ENCODE data around the gene OR5D14. TPM values are rescaled to one million over a fixed set of nuclear protein-coding genes. Genes with fewer than 3 reads are reported as not detected.

The OR5D14 gene
- total RNA-seq (2021): not detected in 3 replicates
- not detected for Bru-seq, nascent RNA
- long read RNA-seq, experiment 1: 0 reads
- long read RNA-seq, experiment 2: 0 reads
- long read RNA-seq, experiment 3: 0 reads

DNA sequence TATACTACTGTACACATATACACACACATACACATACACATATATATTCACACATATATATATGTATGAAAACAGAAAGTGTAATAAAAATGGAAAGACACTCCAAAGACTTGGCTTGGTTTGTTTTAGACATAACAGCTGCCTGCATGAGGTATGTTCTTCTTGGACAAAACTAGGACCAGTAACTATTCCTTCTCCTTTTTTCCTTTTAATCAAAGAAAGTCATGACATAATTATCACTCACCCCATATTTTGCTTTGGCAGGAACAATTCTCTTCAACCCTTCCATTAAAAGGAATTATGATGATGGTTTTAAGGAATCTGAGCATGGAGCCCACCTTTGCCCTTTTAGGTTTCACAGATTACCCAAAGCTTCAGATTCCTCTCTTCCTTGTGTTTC lies at the start of gene OR5D14:
TSS of gene OR5D14 (plus strand) at position 301 of the 400 bp plus-strand sequence. CDS start at position 301, 0 bp downstream.
- CTCF ChIA-PET: no interaction called here
- TF ChIP-seq, protein P1, sequence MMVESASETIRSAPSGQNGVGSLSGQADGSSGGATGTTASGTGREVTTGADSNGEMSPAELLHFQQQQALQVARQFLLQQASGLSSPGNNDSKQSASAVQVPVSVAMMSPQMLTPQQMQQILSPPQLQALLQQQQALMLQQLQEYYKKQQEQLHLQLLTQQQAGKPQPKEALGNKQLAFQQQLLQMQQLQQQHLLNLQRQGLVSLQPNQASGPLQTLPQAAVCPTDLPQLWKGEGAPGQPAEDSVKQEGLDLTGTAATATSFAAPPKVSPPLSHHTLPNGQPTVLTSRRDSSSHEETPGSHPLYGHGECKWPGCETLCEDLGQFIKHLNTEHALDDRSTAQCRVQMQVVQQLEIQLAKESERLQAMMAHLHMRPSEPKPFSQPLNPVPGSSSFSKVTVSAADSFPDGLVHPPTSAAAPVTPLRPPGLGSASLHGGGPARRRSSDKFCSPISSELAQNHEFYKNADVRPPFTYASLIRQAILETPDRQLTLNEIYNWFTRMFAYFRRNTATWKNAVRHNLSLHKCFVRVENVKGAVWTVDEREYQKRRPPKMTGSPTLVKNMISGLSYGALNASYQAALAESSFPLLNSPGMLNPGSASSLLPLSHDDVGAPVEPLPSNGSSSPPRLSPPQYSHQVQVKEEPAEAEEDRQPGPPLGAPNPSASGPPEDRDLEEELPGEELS (CRISPR knock-in tag; IDR thresholded peaks at IDR 0.05): no peak
- TF ChIP-seq NR2C2 (CRISPR knock-in tag; IDR thresholded peaks at IDR 0.05): no peak
- TF ChIP-seq, protein P2, sequence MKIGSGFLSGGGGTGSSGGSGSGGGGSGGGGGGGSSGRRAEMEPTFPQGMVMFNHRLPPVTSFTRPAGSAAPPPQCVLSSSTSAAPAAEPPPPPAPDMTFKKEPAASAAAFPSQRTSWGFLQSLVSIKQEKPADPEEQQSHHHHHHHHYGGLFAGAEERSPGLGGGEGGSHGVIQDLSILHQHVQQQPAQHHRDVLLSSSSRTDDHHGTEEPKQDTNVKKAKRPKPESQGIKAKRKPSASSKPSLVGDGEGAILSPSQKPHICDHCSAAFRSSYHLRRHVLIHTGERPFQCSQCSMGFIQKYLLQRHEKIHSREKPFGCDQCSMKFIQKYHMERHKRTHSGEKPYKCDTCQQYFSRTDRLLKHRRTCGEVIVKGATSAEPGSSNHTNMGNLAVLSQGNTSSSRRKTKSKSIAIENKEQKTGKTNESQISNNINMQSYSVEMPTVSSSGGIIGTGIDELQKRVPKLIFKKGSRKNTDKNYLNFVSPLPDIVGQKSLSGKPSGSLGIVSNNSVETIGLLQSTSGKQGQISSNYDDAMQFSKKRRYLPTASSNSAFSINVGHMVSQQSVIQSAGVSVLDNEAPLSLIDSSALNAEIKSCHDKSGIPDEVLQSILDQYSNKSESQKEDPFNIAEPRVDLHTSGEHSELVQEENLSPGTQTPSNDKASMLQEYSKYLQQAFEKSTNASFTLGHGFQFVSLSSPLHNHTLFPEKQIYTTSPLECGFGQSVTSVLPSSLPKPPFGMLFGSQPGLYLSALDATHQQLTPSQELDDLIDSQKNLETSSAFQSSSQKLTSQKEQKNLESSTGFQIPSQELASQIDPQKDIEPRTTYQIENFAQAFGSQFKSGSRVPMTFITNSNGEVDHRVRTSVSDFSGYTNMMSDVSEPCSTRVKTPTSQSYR (CRISPR knock-in tag; IDR thresholded peaks at IDR 0.05): no peak
- no peak for TF ChIP-seq ATF3 (CRISPR knock-in tag; conservative IDR thresholded peaks at IDR 0.05)
- no peak for TF ChIP-seq ZNF396 (CRISPR knock-in tag; IDR thresholded peaks at IDR 0.05; ENCODE audit: borderline replicate concordance)
- TF ChIP-seq, protein P3, sequence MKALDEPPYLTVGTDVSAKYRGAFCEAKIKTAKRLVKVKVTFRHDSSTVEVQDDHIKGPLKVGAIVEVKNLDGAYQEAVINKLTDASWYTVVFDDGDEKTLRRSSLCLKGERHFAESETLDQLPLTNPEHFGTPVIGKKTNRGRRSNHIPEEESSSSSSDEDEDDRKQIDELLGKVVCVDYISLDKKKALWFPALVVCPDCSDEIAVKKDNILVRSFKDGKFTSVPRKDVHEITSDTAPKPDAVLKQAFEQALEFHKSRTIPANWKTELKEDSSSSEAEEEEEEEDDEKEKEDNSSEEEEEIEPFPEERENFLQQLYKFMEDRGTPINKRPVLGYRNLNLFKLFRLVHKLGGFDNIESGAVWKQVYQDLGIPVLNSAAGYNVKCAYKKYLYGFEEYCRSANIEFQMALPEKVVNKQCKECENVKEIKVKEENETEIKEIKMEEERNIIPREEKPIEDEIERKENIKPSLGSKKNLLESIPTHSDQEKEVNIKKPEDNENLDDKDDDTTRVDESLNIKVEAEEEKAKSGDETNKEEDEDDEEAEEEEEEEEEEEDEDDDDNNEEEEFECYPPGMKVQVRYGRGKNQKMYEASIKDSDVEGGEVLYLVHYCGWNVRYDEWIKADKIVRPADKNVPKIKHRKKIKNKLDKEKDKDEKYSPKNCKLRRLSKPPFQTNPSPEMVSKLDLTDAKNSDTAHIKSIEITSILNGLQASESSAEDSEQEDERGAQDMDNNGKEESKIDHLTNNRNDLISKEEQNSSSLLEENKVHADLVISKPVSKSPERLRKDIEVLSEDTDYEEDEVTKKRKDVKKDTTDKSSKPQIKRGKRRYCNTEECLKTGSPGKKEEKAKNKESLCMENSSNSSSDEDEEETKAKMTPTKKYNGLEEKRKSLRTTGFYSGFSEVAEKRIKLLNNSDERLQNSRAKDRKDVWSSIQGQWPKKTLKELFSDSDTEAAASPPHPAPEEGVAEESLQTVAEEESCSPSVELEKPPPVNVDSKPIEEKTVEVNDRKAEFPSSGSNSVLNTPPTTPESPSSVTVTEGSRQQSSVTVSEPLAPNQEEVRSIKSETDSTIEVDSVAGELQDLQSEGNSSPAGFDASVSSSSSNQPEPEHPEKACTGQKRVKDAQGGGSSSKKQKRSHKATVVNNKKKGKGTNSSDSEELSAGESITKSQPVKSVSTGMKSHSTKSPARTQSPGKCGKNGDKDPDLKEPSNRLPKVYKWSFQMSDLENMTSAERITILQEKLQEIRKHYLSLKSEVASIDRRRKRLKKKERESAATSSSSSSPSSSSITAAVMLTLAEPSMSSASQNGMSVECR (CRISPR knock-in tag; IDR thresholded peaks at IDR 0.05; ENCODE audit: borderline replicate concordance): no peak

GRCh38 chr11:55773138-55773537 lies 22.2 kb upstream of the OR5D14 start, which contains the start of gene OR5D13:
Gene OR5D13 (plus strand): TSS chr11:55773438. CDS start chr11:55773438, 0 bp downstream.
- TF ChIP-seq NR3C1 (CRISPR knock-in tag; conservative IDR thresholded peaks at IDR 0.05; ENCODE audit: low read depth) (no peak), PREB (CRISPR knock-in tag; IDR thresholded peaks at IDR 0.05; ENCODE audit: borderline replicate concordance) (no peak), ETV6 (CRISPR knock-in tag; IDR thresholded peaks at IDR 0.05) (no peak), GABPB1 (CRISPR knock-in tag; IDR thresholded peaks at IDR 0.05) (no peak), ZNF425 (CRISPR knock-in tag; conservative IDR thresholded peaks at IDR 0.05) (no peak), CBFB (CRISPR knock-in tag; IDR thresholded peaks at IDR 0.05; ENCODE audit: low read depth) (no peak), GTF2I (CRISPR knock-in tag; conservative IDR thresholded peaks at IDR 0.05) (no peak), ZBTB21 (CRISPR knock-in tag; IDR thresholded peaks at IDR 0.05; ENCODE audit: borderline replicate concordance) (no peak)
- TF ChIP-seq, protein P4, sequence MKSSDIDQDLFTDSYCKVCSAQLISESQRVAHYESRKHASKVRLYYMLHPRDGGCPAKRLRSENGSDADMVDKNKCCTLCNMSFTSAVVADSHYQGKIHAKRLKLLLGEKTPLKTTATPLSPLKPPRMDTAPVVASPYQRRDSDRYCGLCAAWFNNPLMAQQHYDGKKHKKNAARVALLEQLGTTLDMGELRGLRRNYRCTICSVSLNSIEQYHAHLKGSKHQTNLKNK (CRISPR knock-in tag; IDR thresholded peaks at IDR 0.05): no peak
- TF ChIP-seq, protein P5, sequence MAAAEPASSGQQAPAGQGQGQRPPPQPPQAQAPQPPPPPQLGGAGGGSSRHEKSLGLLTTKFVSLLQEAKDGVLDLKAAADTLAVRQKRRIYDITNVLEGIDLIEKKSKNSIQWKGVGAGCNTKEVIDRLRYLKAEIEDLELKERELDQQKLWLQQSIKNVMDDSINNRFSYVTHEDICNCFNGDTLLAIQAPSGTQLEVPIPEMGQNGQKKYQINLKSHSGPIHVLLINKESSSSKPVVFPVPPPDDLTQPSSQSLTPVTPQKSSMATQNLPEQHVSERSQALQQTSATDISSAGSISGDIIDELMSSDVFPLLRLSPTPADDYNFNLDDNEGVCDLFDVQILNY (CRISPR knock-in tag; IDR thresholded peaks at IDR 0.05): no peak
- peaks cover 61% of the 10 kb centered on the region for H3K36me3 Mint-ChIP-seq
- peaks cover 14% of the 10 kb centered on the region for H3K27me3 Mint-ChIP-seq (ENCODE audit: low read depth)
- DNase-seq (ENCODE audit: low spot score) (no peak), ATAC-seq (no peak)
- H3K4me1 Mint-ChIP-seq: no peaks in the 10 kb centered on the region
- peaks cover 80% of the 10 kb centered on the region for H3K9me3 Mint-ChIP-seq
- no peak within 1 kb of the TSS for H3K4me3 Mint-ChIP-seq
- H3K27ac Mint-ChIP-seq: no peak within 1 kb of the TSS
- ChIA-PET POLR2A (no interaction called here), CTCF (no interaction called here)

More for the DNA sequence above, at the start of gene OR5D14:
- H3K36me3 Mint-ChIP-seq: peaks cover 47% of the 10 kb centered on the region
- no peak within 1 kb of the TSS for H3K27ac Mint-ChIP-seq
- DNase-seq (ENCODE audit: low spot score): no peak
- H3K4me3 Mint-ChIP-seq: no peak within 1 kb of the TSS
- peaks cover 66% of the 10 kb centered on the region for H3K9me3 Mint-ChIP-seq
- no peak for ATAC-seq
- no peaks in the 10 kb centered on the region for H3K4me1 Mint-ChIP-seq
- peaks cover 3% of the 10 kb centered on the region; the same call in 1 of the 2 replicates for H3K27me3 Mint-ChIP-seq (ENCODE audit: low read depth)
- POLR2A ChIA-PET: no interaction called here
